GM18499 (cell line): ENCODE data around the gene ZDHHC5.
"Not testable (repeated sequence)": the region's sequence is repeated elsewhere in the genome, so short reads cannot be mapped to it uniquely, and the experiment has no call there.

Experiments used
- ATAC-seq: cut with Tn5 transposase; IDR thresholded peaks from one replicate; pipeline ENCODE4 v1.9.1; 2021; ENCODE audit warnings: moderate number of reproducible peaks; ENCODE audit not compliant: insufficient read depth, unreplicated experiment

Gene ZDHHC5

DNA sequence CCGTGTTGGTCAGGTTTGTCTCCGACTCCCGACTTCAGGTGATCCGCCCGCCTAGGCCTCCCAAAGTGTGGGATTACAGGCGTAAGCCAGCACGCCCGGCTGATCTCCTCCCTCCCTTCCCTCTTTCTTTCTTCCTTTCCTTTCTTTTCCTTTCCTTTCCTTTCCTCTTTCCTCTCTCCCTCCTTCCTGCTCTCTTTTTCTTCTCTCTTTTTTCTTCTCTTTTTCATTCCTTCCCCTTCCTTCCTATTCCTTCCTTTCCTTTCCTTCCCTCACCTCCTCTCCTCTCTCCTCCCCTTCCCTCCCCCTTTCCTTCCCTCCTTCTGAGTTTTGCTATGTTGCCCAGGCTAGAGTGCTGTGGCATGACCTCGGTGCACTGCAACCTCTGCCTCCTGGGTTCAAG, 3.9 kb upstream of the ZDHHC5 start:
- no peak for ATAC-seq

DNA sequence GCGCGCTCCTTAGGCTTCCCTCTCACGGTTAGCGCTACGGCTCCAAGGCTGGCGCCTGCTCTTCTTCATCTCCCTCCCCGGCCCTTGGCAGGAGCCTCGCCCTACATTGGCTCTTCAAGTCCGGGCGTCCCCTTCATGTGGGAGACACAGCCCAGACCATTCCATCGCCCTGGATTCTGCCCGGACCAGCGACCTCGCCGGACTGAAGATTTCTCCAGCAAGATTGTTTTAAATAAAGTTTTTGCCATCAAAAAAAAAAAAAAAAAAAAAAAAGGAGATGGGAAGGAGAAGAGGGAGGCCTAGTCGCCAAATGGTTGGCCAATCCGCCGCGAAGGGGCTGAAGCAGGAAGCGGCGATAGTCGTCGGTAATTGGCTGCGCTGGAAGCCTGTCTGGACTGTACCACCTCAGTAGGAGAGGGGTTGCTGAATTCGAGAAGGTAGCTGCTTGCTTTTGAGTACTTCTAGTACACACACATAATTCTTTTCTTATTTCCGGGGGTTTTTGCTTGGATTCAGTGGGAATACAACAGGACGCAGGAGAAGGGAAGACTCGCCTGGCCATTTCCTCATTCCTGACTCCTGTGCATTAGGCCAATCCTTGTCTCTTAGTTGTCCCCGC, 688 bp upstream of the ZDHHC5 start:
- ATAC-seq = peak; percentile 54

DNA sequence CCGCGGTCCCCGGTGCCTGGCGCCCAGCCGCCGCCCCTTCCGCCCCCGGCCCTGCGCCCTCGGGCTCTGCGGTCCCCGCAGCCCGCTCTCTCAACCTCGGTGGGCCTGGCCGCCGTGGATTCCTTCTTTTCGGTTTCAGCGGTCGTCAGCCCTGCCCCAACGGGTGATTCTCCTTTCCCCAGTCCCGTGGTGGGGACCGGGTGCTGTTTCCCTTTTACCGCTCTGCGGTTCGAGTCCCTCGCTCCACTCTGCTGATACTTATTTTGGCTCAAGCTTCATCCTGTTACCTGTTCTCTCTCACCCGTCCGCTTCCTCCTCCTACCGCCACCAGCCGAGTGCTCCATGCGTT, 494 bp downstream of the ZDHHC5 start:
- no peak for ATAC-seq

DNA sequence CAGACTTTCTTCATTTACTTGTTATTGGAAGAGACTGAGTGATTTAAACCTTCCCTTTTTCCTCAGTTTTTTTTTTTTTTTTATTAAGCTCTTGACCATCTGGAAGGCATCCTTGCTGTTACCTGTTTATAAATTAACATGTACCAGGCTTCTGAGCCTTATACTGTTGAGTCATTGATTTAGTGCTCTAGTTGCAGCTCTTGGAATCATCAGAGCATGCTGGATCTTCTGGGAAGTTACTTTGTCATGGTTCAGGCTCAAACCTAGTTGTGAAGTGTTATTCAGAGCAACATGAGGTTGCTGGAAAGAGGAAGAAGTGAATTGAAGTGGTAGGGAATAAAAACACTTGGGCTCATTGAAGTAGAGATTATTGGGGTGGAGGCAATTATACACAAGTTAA, 6.3 kb downstream of the ZDHHC5 start:
- ATAC-seq = no peak

DNA sequence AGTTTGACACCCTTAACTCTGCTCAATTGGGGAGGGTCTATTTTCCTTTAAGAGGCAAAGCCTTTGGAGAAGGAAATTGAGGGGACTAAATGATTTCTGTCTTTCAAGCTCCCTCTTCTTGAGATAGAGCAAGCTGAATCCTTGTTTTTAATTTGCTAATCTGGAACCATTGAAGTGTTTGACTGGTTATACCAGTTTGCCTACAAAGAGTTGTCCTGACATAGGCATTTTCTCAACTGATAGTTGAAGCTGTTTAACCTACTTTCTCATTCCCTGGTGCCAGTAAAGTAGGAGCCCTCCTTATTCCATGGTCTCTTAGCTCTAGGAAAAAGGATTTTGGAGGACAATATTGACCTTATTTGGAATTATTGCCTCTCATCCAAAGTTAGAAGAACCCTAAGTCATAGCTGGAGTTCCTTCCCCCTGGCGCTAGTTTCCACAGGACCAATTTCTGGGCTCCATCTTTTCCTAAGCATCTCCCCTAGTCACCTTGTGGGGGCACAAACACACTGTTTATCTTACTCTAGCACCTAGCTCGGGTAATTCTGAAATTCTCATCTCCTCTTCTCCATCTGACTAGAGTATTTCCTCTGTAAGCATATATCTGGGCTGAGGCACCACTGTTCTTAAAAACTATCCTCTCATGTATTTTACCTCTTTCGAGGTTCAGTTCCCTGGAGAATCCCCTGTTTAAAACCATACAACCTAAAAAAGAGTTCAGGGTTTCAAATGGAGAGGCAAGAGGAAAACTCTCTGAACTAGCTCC, 7.4 kb downstream of the ZDHHC5 start:
- ATAC-seq = no peak

DNA sequence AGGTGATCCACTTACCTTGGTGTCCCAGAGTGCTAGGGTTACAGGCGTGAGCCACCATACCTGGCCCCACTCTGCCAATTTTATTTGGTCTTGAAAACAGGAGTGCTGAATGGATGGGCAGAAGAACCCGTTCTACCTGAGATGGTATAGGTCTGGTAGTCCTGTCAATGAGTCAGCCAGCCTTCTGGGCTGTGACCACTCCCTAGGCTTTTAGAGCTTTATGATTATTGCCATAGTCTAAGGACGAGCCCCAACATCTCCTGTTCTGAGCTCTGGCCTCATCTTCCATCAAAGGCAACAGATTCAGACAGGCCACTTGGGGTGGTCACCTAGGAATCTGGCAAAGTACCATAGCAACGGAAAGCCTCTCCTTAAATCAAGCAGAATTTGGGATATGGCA, 11.5 kb downstream of the ZDHHC5 start:
- no peak for ATAC-seq

DNA sequence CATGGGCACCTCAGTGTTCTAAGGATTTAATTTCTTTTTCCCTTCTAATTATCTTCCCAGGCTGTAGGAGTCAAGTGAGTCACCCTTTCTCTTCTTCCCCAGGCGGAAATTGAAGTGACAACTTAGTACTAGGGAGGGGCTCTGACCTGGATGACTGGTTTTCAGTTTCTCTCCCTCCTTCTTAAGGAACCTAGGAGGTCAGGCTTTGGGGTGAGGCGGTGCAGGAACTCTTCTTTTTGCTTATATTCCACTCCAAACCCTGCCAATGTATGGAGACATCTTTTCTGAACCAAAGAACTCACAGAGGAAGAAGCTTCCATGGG, 12.6 kb downstream of the ZDHHC5 start:
- ATAC-seq = no peak

DNA sequence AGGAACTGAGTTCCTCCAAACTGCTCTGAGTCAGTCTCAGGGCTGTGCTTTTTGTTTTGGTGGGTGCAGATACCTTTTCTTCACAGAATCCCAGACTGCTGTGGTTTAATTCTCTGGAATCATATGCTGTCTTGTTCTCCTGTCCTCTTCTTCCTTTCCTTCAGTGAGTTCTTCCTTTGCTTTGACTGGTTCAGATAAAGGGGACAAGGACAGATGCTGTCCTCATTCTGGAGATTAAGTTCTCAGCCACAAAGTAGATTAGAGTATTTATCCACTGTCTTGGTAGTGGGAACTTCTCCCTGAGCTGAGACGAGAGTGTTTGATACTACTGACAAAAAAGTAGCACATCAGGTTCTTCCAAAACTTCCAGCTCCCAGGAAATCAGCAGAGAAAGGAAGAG, 13.3 kb downstream of the ZDHHC5 start:
- no peak for ATAC-seq

DNA sequence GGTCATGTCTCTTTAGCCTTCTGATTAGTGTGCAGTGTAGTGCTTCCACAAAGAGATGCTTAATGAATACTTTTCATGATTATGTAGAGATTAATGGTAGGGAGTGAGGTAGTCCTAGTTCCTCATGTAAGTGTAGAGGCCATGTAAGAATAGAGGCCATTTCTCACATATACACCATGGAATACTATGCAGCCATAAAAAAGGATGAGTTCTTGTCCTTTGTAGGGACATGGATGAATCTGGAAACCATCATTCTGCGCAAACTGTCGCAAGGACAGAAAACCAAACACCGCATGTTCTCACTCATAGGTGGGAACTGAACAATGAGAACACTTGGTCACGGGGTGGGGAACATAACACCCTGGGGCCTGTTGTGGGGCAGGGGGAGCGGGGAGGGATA, 22.6 kb downstream of the ZDHHC5 start:
- ATAC-seq = not testable (repeated sequence)

DNA sequence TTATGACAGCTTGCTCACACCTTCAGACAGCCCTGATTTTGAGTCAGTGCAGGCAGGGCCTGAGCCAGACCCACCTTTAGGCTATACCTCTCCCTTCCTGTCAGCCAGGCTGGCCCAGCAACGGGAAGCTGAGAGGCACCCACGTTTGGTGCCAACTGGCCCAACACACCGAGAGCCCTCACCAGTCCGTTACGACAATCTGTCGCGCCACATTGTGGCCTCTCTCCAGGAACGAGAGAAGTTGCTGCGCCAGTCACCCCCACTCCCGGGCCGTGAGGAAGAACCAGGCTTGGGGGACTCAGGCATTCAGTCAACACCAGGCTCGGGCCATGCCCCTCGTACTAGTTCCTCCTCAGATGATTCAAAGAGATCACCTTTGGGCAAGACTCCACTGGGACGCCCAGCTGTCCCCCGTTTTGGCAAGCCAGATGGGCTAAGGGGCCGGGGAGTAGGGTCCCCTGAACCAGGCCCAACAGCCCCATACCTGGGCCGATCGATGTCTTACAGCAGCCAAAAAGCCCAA, 31.0 kb downstream of the ZDHHC5 start:
- ATAC-seq = no peak

DNA sequence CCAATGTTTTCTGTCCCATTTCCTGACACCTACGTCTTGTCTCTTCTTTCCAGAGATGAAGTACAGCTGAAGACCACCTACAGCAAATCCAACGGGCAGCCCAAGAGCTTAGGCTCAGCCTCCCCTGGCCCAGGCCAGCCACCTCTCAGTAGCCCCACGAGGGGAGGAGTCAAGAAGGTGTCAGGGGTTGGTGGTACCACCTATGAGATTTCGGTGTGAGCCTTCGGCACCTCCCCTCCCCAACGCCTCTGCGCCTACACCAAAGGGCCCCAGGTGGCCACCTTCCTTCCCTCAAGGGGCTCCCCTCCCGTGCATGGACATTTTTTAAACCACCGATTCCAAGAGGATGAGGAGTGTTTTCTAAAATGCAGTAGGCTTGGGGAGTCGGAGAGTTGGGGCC, 31.9 kb downstream of the ZDHHC5 start:
- ATAC-seq = no peak

DNA sequence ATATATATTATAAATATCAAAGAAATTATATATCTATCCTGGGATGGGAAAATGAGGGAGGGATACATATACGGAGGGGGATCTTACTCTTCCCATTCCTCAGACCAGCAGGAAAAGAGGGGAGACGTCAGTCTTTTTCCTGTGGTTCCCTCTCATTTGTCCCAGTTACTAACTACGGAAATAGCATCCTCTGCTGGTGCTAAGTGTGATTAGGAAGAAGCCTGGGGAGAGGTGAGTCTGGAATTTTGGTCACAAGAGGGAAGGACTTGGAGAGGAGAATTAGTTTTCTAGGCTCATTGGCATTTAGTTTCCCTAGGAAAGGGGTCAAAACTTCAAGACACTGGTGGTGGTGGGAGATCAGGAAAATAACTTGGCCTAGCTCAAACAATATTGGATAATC, 32.5 kb downstream of the ZDHHC5 start:
- ATAC-seq = no peak

DNA sequence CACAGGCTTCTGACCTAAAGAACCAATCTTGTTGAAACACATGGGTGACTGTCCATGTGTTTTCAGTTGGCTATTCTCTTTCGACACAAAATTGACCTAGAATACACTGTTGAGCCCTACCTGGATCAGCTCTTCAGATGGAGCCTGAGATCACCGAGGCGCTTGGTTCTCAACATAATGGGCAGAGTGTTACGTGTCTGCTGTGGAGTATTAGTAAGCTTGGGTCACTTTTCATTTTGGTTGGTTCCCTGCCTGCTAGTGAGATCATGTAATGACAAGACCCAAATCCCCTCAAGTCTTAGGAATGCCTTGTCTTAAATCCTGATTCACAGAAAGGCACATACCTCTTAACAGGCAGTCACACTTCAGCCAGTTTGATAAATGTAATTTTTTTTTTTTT, 35.4 kb downstream of the ZDHHC5 start:
- ATAC-seq = no peak

DNA sequence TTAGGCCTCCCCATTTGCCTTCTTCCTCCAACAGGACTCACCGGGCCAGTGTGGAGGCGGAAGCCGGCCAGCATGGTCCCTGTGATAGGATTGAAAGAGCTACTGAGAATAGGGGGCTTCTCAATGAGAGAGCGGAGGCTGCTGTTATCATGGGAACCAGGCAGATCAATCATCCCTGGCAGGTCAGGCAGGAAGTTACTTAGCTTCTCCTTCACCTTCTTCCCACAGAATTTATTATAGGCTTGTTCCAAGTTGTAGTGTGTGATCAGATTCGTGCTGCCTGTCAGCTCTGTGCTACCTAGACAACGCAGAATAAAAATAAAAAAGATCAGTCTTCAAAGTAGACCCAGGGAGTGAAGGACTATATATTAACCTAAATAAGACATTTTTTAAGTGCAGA, 37.0 kb downstream of the ZDHHC5 start:
- ATAC-seq = no peak

DNA sequence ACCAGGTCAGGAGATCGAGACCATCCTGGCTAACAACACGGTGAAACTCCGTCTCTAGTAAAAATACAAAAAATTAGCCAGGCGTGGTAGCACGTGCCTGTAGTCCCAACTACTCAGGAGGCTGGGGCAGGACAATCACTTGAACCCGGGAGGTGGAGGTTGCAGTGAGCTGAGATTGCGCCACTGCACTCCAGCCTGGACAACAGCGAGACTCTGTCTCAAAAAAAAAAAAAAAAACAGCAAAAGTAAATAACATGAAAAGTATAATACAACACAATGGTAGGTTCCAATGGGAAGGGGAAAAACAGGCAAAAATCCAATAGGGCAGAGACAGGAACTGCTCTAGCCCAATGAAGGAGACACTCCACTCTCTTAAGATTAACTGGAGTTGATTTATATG, 37.5 kb downstream of the ZDHHC5 start:
- not testable (repeated sequence) for ATAC-seq

DNA sequence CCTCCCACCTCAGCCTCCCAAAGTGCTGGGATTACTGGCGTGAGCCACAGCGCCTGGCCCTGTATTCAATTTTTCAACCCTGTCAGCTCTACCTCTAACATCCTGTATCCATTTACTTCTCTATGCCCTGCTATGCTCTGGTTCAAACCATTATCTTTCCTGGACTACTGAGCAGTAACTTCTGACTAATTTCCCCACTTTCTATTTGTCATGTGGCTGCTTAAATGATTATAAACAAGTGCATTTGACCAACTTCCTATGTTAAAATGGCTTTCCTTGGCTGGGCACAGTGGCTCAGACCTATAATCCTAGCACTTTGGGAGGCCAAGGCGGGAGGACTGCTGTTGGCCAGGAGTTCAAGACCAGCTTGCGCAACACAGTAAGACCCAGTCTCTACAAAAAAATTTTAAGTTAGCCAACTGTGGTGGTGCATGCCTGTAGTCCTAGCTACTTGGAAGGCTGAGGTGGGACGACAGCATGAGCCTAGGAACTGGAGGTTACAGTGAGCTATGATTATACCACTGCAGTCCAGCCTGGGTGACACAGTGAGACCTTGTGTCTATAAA, 42.0 kb downstream of the ZDHHC5 start:
- no peak for ATAC-seq

DNA sequence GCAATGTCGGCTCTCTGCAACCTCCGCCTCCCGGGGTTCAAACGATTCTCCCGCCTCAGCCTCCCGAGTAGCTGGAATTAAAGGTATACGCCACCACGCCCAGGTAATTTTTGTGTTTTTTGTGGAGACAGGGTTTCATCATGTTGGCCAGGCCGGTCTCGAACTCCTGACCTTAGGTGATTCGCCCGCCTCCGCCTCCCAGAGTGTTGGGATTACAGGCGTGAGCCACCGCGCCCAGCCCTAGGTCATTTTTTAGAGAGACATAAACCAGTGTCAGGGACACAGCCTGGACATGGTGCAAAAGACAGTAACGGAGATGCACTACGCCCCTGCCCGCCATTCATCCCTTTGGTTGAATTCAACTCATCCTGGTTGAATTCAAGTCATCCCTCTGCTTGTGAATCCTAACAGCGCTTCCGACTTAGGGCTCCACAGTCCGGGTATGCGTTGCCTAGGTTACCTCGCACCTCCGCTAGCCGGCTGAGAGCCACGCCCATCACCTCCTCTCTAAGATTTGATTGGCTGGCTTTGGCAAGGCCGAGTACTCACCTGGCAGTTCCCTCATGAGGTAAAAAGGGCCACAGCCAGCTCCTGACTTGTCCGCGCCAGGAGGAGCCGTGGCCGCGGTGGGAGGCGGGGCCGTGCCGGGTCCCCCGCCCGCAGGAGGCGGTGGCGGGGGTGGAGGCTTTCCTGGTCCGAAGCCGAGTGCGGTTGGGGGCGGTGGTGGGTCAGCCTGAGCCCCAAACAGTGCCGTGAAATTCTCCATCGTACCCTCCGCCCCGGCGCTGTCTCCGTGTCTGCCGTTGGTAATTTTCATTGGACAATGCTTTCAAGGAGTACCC, 43.7 kb downstream of the ZDHHC5 start, which contains the start of gene MED19:
TSS of gene MED19 (minus strand) at position 802 of the 842 bp plus-strand sequence. CDS start at position 766, 36 bp downstream.
- peak; percentile 28 for ATAC-seq

DNA sequence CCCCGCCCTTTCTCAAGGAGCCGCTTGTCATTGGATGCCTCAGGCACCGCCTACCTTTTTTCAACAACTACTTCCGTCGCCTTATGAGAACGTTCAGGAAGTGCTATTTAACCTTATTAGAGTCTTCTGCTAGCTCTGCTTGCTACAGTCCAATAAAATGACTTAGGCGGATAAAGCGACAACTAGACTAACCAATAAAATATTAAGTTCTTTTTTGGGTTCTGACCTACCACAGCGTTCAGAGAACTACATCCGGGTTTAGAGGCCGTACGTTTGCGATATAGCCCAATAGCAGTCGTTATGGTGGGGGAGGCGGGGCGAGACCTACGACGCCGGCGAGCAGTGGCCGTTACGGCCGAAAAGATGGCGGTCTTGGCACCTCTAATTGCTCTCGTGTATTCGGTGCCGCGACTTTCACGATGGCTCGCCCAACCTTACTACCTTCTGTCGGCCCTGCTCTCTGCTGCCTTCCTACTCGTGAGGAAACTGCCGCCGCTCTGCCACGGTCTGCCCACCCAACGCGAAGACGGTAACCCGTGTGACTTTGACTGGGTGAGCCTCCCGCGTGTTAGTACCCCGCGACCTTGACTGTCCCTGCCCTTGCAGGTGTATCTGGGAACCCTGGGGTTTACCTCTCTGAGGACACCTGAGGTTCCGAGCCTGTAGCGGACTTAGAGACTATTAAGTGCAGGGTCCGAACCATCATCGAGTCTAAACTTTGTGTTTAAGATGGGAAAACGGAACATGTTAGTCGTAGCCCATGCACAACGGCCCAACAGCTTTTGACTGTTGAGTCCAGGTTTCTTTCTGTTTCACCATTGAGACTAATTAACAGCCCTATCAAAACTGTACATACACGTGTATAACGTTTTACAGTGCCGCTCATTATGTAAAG, 44.6 kb downstream of the ZDHHC5 start, which contains the start of gene TMX2:
TSS of gene TMX2 (plus strand) at position 338 of the 895 bp plus-strand sequence. CDS start at position 364, 26 bp downstream.
- ATAC-seq = peak; percentile 92

DNA sequence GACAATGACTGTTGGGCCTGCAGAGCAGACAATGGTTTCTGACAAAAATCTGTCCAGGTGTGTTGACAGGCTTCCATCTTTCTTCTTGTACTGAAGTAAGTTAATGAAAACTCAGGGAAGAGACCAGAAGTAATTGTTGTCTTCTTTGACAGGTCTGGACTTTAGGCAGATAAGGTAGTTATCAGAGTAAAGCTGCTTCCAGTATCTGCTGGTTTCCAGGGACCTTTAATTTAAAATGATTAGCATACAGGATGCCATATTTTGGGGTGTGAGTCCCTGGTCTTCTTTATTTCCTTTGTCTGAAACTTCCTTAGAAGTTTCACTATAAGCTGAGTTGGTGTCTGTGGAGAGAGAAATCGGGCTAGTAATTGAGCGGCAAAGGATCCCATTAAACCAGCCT, 45.9 kb downstream of the ZDHHC5 start:
- ATAC-seq = no peak

DNA sequence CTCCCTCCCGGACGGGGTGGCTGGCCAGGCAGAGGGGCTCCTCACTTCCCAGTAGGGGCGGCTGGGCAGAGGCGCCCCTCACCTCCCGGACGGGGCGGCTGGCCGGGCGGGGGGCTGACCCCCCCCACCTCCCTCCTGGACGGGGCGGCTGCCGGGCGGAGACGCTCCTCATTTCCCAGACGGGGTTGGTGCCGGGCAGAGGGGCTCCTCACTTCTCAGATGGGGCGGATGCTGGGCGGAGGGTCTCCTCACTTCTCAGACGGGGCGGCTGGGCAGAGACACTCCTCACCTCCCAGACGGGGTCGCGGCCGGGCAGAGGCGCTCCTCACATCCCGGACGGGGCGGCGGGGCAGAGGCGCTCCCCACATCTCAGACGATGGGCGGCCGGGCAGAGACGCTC, 48.8 kb downstream of the ZDHHC5 start:
- not testable (repeated sequence) for ATAC-seq
